Inflammatory macrophage treated with lipopolysaccharide for 1 hour (primary cell): ENCODE data around the gene POLR3B.
"Not testable (repeated sequence)": the region's sequence is repeated elsewhere in the genome, so short reads cannot be mapped to it uniquely, and the experiment has no call there.

Experiments
- DNase-seq, 2 donors: peaks; one replicate each; pipeline ENCODE4 v3.0.0-alpha.2; 2020 to 2022

POLR3B gene

DNA sequence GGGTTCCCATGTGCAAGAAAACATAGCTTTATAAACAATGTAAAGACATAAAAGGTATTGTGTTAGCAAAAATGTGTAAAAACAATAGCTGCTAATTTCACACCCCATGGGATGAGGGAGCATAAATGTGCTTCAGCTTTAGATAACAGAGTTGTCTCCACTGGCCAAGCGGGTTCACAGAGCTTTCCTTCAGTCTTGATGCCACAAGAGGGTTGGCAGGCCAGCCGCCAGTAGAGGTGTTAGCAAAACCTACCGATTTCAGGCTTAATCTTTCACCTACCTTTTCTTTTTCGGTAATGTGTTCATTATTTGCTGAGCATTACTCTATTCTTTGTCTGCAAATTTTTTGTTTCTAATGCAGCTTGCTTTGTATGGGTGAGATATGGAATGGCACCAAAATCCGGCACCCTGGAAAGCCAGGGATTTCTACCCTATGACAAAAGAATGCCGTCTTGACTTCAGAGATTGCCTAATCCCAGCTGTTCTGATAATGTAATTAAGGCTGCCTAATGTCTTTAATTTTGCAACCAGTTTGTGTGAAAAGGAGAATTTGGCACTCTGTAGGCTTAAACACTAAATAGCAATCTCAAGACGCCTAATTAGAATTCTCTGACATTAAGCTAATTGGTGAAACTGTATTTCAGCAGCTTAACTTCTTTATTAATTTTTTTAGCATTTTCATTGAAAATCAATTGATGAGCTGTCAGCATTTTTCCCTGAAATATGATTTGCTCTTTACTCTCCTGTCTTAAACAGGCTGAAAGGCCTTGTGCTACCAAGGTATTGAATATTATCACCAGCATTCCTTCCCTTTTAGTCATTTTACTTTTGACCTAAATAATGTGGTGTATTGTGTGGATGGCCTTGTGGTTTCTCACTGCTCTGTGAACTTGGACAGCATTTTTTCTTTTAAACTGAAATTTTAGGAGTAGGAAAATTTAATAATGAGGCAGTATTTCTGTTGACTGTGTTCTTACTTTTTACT lies 60.7 kb downstream of the POLR3B start:
- no peak for DNase-seq

DNA sequence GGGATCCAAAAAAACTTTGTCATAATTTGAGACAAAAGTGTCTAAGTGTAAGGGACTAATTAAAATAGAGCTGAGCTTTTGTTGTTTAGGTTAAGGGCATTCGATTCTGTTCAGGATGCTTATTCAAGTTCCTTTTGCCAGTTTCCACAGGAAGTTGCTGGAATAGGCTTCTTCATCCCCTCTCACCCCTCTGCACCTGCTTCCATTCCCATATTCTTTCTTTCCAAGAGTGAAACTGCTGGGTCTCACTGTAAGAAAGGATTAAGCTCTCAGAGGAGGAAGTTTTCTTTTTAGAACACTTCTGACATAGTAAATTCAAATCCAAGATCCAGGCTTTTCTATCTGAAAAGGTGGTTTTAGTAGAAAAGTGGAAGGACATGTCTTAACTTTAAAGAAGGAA lies 61.4 kb downstream of the POLR3B start:
- DNase-seq = no peak

DNA sequence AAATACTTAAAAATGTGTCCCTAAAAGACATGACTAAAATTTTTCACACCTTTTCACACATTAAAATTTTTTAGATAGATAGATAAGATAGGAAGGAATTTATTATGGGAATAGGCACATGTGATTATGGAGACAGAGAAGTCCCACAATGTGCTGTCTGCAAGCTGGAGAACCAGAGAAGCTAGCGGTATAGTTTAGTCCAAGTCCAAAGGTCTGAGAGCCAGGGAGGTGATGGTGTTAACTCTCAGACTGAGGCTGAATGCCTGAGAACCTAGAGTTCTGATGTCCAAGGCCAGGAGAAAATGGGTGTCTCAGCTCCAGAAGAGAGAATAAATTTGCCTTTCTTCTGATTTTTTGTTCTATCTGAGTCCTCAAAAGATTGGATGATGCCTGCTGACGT lies 65.7 kb downstream of the POLR3B start:
- no peak for DNase-seq

DNA sequence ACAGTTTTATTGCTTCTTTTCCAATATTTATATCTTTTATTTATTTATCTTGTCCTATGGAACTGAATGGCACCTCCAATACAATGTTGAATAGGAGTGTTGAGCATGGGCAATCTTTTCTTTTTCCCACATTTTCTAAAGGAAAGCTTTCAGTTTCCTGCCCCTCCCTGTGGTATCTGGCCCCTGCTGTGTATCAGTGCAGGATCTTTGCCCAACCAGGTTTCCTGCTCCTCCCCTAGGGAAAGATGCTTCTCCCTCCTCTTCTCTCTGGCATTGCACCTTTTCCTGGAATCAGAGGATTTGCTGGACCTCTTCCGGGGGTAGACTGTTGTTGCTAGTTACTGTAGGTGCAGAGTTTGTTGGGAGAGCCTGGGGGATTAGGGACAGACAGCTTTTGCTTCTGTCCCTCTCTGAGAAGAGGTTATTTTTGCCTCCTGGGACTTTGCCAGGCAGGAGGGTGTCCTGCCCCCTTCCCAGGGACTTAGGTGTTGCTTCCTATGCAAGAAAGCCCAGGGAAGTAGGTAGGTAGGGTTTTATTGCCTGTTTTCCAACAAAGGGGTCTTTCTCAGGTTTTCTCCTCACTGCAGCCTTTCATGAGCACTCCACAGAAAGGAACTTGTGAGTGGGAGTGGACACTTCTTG lies 67.6 kb downstream of the POLR3B start:
- DNase-seq = no peak

DNA sequence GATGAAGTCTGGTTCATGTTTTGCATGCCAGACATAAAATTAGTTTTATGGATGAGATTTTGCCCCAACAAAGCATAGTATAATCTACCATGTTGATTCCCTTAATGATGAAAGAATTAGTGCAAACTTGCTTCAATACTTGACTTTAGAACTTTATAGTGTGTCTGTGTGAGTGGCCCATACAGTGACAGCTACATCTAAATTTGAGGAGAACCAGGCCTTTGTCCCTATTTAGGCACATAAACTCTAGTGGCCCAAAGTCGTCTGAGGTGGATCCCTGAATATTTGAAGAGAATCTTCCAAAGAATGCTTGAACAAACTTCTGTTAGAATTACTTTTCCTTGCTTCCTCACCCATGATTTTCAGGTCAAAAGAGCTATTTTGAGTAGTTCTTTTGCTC lies 70.4 kb downstream of the POLR3B start:
- DNase-seq = no peak

DNA sequence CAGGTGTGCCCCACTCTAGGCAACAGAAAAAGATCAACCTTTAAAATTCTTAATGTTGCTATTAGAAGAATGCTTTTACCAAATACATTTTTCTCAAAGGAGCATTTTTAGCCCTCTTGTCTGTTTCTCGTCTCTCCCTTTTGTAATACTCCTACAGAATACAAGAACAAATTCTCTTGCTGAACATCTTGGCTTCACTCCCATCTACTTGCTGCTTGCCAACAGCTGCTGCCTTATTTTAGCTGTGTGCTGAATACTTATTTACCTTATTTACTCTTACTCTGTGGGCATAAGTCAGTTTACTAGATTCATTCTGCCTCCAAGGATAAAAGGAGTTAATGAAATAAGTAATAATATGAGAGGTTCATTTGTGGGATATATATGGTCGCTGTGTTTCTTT lies 70.8 kb downstream of the POLR3B start:
- DNase-seq = no peak

DNA sequence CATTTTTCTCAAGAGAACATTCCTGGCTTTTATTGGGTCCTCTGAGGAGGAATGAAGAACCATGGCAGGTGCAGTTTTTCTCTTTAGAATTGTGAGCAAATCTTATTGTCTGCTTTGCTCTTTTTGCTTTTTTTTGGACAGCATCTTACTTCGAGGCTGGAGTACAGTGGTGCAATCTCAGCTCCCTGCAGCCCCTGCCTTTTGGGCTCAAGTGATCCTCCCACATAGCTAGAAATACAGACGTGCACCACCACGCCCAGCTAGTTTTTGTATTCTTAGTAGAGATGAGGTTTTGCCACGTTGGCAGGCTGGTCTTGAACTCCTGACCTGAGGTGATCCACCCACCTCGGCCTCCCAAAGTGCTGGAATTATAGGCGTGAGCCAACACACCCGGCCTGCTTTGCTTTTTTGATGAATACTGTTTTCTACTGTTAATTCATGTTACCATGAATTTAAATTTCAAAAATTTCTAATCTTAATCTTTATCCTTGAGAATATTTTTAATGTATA lies 71.5 kb downstream of the POLR3B start:
- DNase-seq = no peak

DNA sequence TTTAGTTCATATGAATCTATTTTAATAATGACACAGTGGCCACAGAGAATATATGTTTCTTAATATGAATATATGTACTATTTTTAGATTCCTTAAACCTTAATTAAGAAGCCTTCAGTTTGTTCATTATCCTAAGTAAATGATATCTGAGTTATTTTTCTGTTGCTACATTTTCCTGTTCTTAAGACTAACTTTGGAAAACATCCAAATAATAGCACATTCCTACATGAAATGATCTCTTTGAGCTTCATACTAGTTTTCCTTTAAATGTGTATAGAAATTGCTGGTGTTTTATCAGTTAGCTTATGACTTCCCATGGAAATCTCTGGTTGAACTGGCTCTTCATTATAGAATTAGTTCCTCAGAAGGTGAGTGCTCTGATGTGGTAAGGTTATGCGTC lies 72.1 kb downstream of the POLR3B start:
- DNase-seq = no peak

DNA sequence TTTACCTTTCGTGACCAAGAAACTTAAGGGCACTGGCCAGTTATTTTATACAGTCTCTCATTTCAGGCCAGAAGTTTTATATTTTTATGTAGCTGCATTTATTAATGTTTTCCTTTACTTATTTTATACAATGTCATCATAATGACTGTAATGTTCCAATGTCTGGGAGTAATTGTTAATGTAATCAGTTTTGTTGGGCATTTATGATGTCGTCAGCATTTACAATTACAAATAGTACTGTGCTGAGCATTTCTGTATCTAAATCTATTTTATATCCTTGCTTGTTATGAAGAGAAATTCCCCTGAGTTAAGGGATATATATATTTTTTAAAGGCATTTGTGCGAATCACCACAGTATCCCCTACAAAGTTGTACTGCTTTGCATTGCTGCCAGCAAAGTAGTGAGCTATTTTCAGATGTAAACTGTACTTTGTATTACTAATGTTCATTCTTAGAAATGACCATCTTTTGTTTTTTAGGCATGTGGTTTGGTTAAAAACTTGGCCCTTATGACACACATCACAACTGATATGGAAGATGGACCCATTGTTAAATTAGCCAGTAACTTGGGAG lies 74.4 kb downstream of the POLR3B start:
- DNase-seq = no peak

DNA sequence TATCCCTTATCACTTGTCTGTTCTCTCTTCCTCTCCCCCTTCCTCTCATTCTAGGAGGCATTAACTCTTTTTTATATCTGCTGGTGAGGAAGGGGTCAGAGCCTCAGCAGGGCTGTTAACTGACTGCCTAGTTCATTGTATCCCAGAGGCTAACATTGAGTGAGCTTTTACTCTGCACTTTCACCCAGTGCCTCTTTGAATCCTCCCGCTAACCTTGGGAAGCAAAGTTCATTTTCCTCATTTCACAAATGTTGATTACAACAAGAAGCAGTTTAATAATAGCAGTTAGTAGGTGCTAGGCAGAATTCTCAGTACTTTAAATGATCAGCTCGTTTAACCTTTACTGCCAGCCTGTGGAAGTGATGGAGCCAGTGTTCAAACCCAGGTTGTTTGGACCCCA lies 75.5 kb downstream of the POLR3B start:
- no peak for DNase-seq

DNA sequence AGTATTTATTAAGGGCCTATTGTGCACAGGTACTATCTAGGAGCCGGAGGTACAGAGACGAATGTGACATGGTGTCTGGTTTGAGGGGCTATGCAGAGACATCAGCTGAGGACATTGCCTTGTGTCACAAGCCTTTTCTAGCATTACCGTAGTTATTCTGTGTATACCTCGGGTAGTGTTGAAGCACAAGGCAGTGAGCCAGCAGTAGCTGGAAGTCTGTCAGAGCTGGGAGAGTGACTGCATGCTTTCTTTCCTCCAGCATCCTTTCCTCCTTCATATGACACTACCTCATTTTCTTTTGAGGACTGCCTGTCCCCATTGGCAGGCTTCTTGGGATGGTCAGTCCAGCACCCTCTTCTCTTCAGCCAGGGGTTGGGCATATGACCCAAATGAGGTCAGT lies 77.0 kb downstream of the POLR3B start:
- DNase-seq = no peak

DNA sequence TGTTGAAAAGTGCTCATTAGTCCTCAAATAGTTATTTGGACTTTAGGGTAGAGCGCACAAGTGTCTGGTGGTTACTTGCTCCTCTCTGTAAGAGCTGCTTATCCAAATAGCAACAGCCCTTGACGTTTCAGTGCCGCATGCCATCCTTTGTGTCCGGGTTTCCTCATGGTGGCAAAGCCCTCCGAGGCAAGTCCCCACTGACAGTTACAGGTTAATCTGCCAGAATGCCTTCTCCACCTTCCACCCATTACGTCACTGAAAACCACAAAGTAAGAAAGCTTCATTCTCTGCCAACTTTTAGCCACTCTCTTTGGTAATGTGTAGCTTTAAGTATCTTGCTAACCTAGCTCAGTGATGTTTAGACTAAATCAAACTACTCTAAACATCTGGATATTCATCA lies 78.6 kb downstream of the POLR3B start:
- no peak for DNase-seq

DNA sequence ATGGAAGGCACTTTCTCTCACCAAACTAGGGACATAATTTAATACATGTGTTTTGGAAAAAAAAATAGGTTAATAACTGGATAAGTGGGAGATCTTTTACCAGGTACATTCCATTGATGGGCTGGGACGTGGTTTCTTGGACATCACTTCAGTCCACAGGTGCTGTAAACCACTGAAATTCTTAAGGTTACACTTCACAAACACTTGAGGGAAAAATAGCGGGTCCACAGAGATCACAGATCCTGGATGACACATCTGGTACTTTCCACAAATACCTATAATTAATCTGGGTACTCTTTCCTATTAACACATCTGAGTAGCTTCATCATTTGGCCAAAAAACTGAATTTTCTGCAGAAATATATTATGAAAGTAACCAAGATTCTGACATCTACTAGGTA lies 85.0 kb downstream of the POLR3B start:
- DNase-seq = no peak

DNA sequence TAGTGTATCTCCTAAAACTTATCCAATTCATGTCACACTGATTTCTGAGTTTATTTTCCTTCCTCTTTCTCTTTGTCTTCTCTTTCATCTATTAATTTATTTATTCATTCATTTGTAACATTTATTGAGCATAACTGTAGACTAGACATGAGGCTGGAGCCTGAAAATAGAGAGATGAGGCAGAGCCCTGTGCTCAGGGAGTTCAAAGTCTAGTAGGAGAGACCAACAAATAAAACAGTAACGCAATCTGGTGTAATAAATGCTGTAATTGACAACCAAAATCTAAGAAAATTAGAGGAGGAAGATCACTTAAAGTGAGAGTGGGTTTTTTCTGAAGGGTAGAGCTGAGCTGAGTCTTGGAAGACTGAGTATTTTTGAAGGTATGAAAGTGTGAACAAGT lies 87.5 kb downstream of the POLR3B start:
- no peak for DNase-seq

DNA sequence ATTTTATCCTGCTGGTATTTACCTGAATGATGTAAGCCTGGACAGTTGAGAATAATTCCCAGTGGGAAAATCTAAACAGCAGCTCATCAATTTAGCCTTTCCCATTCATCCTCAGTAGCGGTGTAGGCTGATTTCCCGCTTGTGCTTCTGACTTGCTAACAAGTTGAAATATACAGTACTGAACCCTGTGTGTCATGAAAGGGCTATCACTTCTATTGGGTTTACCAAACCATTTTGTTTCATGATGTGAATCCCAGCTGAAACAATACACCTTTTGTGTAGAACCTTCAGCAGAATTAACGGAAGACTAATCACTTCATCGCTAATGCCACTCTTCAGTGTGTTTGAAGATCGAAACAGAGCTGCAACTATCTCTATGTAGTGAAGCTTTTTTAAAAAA lies 88.4 kb downstream of the POLR3B start:
- no peak for DNase-seq

DNA sequence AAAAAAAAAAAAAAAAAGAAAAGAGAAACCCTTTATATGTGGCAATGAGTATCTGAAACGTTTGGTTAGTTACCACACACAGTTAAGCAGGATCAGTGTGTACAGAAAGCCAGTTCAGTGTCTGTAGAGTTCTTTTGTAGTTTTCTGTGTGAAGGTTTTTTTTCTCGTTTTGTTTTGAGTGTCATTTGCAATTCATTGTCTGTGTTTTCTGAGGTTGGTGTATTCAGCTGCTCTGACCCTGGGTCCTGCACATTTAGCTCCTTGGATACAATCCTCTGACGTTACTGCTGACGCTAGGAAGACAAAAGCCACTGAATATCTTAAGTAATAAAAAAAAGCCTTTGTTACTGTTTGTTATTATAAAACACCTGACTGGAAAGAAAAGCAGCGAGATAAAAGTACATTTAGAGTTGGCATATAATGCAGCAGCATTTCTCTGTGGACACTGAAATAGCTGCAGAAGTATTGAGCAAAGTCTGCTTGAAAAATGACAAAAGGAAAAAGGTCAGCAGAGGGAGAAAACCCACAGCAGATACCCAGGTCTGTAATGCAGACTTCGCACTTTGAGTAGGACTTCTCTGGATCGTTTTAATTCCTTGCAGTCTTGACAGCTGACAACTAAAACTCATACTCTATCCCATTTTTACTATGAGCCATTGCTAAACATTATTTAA lies 89.0 kb downstream of the POLR3B start:
- no peak for DNase-seq

DNA sequence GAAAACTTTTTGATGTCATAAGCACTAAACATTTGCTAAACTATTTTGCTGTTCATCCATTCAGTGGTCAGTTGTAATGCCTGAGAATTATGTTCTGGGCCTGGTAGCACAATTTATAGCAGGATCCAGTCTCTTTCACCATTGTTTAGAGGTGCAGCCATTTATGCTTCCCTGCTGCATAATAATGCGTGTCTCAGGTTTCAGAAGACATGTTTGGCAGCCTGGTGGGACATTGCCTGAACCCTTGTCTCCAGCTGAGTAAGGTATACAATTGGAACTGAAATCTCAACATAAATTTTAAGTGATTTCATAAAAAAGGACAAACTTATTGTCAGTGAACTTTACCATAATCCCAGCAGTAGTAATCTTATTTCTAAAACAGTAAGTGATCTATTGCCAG lies 94.8 kb downstream of the POLR3B start:
- DNase-seq = no peak

DNA sequence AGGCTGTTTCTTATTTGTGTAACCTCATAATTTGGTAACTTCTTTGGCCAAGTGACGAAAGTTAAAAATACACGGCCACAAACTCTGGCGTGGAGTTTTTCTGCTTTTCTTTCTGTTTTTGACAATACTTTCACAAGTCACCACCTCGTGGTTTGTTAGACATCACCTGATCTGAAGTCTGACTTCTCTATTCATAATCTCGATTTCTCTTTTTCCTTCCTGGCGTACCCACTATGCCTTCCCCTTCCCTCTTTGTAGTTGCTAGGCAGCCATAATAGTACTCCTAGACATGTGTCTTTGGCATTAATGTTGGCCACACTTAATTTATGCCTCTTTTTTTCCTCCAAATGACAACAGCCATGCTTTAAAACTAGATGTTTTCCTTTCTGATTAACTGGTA lies 97.6 kb downstream of the POLR3B start:
- peak; percentile 65 to 77 for DNase-seq

DNA sequence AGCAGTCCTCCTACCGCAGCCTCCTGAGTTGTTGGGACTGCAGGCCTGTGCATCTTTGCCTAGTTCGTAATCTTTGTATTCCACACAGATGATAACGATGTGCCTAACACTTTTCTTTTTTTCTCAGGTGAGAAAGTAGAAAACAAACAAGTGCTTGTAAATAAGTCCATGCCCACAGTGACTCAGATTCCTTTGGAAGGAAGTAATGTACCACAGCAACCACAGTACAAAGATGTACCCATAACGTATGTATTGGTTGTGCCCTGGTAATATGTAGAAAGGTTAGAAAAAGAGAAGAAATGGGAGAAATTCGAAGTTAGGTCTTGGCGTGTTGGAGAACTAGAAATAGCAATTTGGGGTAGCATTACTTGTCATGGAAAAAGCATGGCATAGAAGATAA lies 101.6 kb downstream of the POLR3B start:
- DNase-seq = no peak

DNA sequence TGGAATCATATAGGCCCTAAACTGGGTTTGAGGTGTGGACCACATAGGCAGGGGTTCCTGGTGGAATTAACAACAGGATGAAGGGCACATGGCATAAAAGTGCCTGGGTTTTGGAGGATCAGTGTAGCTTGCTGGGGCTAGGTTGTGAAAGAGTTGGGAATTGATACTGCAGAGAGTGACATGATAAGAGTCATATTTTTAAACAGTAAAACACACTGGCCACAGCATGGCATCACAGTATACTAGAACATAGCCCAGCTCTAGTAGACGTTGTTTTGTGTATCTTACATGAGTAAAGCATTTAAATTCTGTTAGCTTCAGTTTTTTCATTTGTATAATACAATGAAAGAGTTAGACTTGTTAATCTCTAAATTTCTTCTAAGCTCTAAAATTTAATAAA lies 102.0 kb downstream of the POLR3B start:
- no peak for DNase-seq

DNA sequence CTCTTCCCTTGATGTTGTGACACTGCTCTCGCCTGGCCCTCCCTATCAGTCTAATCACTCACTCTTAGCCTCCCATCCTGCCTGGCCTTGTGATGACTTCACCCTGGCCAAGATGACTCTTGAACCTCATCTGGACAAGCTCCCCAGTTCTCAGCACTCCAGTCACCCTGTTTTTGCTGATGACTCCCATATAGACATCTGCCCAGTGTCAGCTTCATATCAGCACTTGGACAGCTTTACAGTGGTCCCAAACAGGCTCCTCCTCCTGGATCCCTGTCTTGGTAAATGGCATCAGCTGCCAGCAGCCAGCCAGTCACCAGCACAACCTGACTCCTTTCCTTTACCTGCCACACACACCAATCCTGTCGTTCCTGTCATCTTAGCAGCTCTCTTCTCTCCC lies 104.2 kb downstream of the POLR3B start:
- DNase-seq = no peak

DNA sequence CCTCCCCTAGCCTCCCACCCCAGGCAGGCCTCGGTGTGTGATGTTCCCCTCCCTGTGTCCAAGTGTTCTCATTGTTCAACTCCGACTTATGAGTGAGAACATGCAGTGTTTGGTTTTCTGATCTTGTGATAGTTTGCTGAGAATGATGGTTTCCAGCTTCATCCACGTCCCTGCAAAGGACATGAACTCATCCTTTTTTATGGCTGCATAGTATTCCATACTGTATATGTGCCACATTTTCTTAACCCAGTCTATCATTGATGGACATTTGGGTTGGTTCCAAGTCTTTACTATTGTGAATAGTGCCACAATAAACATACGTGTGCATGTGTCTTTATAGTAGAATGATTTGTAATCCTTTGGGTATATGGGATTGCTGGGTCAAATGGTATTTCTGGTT lies 108.1 kb downstream of the POLR3B start:
- not testable (repeated sequence) for DNase-seq

DNA sequence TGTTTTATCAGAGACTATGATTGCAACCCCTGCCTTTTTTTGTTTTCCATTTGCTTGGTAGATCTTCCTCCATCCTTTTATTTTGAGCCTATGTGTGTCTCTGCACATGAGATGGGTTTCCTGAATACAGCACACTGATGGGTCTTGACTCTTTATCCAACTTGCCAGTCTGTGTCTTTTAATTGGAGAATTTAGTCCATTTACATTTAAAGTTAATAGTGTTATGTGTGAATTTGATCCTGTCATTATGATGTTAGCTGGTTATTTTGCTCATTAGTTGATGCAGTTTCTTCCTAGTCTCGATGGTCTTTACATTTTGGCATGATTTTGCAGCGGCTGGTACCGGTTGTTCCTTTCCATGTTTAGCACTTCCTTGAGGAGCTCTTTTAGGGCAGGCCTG lies 118.1 kb downstream of the POLR3B start:
- not testable (repeated sequence) for DNase-seq
